GM19328 (cell line): Measurements from ENCODE around the gene ARIH2.

Source experiments
- ATAC-seq: cut with Tn5 transposase; IDR thresholded peaks from one replicate; pipeline ENCODE4 v1.9.1; 2021; ENCODE audit warnings: mild to moderate bottlenecking, moderate library complexity; ENCODE audit not compliant: unreplicated experiment

Gene ARIH2

GRCh38 chr3:48966876-48967361 lies 48.3 kb downstream of the ARIH2 start:
- ATAC-seq = no peak

GRCh38 chr3:48970586-48970985 lies 51.9 kb downstream of the ARIH2 start:
- ATAC-seq = no peak

GRCh38 chr3:48974076-48974864 lies 55.6 kb downstream of the ARIH2 start:
- no peak for ATAC-seq

GRCh38 chr3:48979451-48979850 lies 60.8 kb downstream of the ARIH2 start:
- no peak for ATAC-seq

DNA sequence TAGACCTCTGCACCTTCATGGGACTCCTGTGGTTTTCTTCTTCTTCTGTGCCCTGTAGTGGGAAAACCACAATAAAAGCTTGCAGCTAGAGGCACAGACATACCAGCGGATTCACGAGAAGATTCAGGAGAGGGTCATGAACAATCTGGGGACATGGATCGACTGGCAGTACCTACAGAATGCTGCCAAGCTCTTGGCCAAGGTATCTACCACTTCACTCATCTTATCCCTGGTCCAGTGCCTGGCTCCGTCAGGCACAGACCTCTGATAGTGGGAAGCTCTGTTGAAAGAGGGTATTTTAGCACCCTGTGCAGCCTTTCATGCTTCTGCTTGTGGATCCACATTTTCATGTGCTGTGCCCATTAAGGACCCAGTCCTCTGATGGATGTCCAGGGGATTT lies 61.7 kb downstream of the ARIH2 start:
- ATAC-seq = no peak

GRCh38 chr3:48982016-48982415 lies 63.4 kb downstream of the ARIH2 start:
- no peak for ATAC-seq

DNA sequence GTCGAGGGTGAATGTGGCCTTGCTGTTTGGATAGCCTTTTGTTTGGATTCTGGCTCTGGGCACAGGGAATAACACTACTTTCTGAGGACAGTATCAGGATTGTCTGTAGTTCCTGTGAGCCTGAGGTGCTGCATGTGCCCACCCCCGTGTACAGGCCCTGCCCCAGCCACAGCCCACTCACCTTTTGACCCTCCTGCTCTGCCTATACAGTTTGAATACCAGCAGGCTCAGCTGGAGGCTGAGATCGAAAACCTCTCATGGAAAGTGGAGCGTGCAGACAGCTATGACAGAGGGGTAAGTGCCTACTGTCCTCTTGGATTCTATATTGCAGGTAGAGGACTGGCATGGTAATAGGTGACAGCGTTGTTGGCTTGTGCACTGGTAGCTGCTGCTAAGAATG lies 64.0 kb downstream of the ARIH2 start:
- no peak for ATAC-seq

GRCh38 chr3:48983096-48983495 lies 64.5 kb downstream of the ARIH2 start:
- no peak for ATAC-seq

DNA sequence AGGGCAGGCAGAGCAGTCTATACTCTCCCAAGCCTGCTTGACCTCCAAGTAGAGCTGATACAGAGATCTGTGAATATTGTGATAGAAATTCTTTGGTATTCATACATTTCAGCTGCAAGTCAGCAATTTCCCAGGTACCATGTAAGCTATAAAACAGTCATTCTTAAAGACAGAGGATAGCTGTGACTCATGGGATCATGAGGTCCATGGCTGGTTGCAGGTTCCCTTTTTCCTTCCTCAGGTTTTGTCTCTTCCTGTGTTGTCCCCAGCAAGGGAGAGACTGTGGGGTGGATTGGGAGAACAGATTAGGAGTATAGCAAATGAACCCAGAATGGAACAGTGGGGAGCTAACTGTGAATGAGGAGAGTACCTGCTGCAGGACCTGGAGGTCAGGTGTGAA lies 66.0 kb downstream of the ARIH2 start:
- ATAC-seq = no peak

DNA sequence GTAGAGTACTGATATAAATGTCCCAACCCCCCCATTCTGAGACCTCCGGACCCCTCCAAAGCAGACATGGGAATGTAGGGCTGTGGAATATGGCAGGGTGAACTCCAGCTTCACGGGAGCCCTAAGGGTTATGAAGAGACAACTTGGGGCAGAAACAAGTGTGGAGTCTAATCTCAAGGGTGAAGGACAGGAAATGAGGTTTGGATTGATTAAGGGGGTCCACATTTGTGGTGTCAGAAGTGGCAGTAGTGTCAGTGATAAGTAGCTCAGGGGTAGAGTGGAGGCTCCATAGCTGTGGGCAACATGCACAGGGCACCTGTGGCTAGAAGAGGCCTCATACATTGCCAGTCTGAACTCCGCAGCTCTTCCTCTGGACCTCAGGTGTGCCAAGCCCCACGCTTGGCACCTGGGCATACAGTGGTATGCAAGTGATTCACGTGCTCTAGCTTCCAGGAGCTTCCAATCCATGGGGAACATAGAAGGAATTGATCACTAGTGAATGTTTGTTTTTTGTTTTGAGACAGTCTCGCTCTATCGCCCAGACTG lies 67.3 kb downstream of the ARIH2 start:
- ATAC-seq = no peak

- ATAC-seq = no peak
Observed at GRCh38 chr3:48989126-48989795, 70.6 kb downstream of the ARIH2 start.

GRCh38 chr3:48989796-48990635 lies 71.4 kb downstream of the ARIH2 start, which contains the start of gene P4HTM:
P4HTM (plus strand) TSS chr3:48990241; CDS start chr3:48990257, 16 bp downstream.
- ATAC-seq = peak; percentile 48

DNA sequence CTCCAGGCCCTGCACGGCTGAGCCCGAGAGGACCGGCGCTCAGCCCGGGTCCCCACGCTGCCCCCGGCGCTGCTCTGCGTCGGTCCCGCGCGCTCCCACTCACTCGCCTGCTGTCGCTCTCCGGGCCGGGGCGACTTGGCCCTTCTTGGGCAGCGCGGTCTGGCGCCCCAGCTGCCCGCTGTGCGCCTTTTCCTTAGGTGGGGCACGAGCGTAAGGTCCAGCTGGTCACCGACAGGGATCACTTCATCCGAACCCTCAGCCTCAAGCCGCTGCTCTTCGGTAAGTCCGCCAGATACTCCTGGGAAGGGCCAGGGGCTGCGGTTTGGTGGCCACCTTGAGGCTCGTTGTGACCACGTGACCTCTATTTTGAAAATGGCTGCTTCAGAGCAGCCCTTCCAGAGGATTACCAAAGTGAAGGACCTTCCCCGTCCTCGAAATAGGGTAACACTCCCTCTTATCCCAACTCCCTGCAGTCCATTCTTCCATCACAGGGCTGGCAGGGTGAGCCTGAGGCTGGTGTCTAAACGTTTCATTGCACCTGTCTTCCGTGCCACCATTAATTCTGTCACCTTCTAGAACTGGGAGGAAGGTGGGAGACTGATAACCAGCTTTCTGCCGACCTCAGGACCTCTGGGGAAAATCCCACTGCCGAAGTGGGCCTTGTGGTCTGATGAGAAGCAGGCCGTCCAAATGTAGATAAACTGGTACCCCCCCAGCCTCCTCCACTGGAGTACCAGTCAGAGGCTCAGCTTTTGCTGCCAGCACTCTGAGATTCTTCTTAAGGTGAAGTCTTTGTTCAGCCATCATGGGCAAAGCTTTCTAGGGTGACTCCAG lies 72.2 kb downstream of the ARIH2 start:
- ATAC-seq = no peak

GRCh38 chr3:48991851-48992545 lies 73.4 kb downstream of the ARIH2 start:
- no peak for ATAC-seq

DNA sequence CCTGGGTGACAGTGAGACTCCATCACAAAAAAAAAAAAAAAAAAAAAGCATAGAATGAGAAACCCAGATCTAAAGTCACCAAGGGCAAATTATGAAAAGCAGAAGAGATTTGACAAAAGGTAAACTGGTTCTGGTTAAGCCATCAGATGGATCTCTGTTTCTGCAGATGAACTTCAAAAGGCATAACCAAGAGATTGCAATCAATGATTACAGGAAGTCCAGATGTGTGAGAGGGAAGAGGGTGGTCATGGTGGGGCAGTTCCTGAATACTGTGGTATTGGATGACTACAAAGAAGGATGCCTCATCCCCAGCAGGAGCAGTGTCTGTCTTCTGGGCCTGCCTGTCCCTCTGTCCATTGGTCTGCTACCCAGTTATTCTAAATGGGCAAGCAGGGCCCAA lies 75.2 kb downstream of the ARIH2 start:
- no peak for ATAC-seq

DNA sequence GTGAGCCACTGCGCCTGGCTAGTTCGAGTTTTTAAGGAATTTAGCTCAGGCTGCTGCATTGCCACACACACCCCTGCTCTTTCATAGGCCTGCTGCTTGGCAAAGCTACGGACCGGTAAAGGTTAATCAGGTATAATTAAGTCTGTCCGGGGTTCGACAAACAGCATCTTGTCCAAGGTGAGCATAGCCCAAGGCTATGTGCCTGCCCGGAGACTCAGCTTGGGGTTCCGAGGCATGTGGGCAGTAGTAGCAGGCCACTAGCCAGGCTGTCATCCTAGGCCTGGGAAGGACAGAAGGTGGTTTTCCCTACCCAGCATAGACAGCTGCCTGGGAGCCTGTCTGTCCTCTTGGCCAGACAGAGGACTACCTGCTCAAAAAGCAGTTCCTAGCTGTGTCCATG lies 78.0 kb downstream of the ARIH2 start:
- ATAC-seq = no peak

DNA sequence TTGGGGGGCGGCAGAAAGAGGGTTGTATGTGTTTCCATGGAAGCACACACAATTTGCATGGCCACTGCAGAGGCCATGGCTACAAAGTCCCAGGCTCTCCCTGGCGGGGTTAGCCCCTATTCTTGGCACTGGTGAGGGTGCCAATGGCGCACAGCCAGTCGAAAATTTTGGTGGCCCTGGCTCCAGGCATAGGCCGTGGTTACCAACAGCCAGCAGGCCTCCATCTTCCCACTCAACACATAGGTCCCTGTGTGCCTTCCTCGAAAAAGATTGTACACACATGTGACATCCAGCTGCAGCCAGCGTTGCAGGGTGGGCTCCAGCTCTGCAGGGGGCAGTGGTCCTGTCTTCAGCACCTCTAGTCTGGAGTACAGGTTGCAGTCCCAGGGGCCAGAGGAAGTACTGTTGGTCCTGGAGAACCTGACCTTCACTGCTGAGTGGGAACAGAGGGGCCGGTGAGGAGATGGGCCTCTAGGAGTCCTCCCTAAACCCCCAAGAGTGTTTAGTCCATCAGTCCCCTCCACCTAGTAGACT lies 78.5 kb downstream of the ARIH2 start:
- ATAC-seq = no peak

GRCh38 chr3:48997714-48998637 lies 79.3 kb downstream of the ARIH2 start:
- ATAC-seq = no peak
